Epithelial cell of proximal tubule (primary cell): ENCODE measurements around the gene RGPD8. TPM values are rescaled to one million over a fixed set of nuclear protein-coding genes. Genes with fewer than 3 reads are reported as not detected.
A peak's percentile ranks its signal among the peaks of the same experiment; 100 is the strongest.

ENCODE experiments used
- DNase-seq: peaks from one replicate; pipeline ENCODE4 v3.0.0-alpha.2; 2011; ENCODE audit warnings: low read depth
- H3K4me3 ChIP-seq: 2 replicates; pipeline ENCODE4 v1.5.1; 2011; ENCODE audit warnings: low read depth, mild to moderate bottlenecking, low read length
- total RNA-seq: library from RNA; depleted of rRNA; stranded (reverse); fragments of >200 nt; gene quantifications from 2 replicates; pipeline ENCODE4 v1.2.3, GENCODE V29; 2015
- TF ChIP-seq, protein P1 (sequence below): conservative IDR thresholded peaks from 2 replicates; pipeline ENCODE4 v1.5.1; 2012; ENCODE audit warnings: low read depth, mild to moderate bottlenecking, low read length

The RGPD8 gene
- total RNA-seq, 1 donor from 2014 or later, result 2.4 TPM

- no peak overlapping the region for H3K4me3 ChIP-seq
- DNase-seq, result no peak
- TF ChIP-seq, protein P1, sequence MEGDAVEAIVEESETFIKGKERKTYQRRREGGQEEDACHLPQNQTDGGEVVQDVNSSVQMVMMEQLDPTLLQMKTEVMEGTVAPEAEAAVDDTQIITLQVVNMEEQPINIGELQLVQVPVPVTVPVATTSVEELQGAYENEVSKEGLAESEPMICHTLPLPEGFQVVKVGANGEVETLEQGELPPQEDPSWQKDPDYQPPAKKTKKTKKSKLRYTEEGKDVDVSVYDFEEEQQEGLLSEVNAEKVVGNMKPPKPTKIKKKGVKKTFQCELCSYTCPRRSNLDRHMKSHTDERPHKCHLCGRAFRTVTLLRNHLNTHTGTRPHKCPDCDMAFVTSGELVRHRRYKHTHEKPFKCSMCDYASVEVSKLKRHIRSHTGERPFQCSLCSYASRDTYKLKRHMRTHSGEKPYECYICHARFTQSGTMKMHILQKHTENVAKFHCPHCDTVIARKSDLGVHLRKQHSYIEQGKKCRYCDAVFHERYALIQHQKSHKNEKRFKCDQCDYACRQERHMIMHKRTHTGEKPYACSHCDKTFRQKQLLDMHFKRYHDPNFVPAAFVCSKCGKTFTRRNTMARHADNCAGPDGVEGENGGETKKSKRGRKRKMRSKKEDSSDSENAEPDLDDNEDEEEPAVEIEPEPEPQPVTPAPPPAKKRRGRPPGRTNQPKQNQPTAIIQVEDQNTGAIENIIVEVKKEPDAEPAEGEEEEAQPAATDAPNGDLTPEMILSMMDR, result no peak
Observed at GRCh38 chr2:112340475-112341267, 92.8 kb downstream of the RGPD8 start.

DNA sequence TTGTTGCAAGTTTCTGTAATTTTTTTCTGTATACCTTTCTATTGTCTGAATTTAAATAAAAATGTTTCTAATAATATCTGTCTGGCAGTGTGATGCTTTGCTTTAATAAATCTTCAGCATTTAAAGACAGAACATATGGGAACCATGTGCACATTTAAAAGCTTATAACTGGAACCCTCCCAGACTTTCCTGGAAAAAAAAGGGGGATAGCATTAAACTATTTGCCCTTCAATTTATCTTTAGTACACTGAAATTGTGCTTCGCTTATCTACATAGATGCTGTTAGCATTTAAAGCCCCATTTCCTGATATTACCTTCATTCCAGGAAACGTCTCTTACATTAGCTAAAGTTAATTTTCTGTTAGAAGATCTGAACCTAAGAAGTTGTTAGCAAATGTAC is 93.5 kb downstream of the RGPD8 start:
- DNase-seq, result no peak
- TF ChIP-seq, protein P1, result no peak
- no peak overlapping the region for H3K4me3 ChIP-seq

- peak; percentile 29 for DNase-seq
- no peak overlapping the region for H3K4me3 ChIP-seq
- TF ChIP-seq, protein P1, result no peak
Observed at GRCh38 chr2:112335600-112335999, 97.8 kb downstream of the RGPD8 start.

- TF ChIP-seq, protein P1, result no peak
- no peak overlapping the region for H3K4me3 ChIP-seq
- DNase-seq, result no peak
Observed at GRCh38 chr2:112332123-112332696, 101.2 kb downstream of the RGPD8 start.

DNA sequence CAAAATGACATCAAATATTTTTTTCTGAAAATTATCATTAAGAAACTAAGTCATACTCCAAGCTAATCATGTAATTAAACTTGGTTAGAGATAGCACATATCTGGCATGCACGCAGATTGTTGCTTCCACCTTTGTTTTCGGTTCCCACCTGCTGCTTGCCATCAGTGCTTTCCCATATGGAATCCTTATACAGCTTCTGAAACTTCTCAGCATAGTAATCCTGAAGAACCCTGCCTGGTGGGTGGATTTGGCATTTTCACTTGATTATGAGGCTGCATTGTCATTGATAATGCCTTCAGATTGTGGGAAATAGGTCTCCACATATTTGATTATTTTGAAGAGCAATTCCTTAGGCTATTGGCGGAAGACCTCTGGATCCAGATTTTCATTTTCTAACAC is 110.5 kb downstream of the RGPD8 start:
- no peak overlapping the region for H3K4me3 ChIP-seq
- no peak for DNase-seq
- TF ChIP-seq, protein P1, result no peak

DNA sequence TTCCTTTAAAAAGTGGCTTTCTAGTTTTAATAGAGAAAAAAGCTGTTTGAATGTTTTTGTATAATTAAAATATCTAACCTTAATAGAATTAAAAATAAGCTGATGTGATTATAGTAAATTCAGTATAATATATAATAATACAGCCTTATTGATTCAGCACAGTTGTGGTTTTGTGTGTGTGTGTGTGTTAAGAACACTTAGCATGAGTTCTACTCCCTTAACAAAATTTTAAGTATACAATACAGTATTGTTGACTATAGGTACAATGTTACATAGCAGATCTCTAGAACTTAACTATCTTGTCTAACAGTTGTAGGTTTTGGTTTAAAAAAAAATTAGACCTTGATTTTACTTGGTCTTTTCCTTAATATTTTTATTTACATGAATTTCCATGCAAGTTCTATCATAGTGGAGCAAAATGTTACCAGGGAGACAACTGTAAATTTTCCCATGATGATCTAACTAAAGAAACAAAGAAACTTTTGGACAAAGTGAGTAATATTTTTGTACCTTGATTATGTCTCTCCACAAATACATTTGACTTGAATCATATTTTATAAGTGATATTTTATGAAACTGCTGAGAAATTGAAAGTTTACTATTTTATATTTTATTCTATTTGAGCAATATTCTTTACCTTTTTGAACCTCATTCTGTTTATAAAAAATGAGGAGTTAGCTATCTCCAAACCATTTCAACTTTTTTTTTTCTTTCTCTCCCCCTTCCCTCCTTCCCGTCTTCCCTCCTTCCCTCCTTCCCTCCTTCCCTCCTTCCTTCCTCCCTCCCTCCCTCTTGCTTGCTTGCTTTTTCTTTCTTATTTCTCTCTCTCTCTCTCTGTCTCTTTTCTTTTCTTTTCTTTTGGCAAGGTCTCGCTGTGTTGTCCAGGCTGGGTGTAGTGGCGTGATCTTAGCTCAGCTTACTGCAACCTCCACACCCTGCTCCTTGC is 111.8 kb downstream of the RGPD8 start:
- DNase-seq, result no peak
- H3K4me3 ChIP-seq, result no peak overlapping the region
- TF ChIP-seq, protein P1, result no peak

Other genes with a start within 250 kb of the RGPD8 start
- 3.7 and 4.5 TPM in 2 replicates for gene ZC3H8, start 178.6 kb downstream of the RGPD8 start, total RNA-seq
- gene ZC3H6, start 158.0 kb downstream of the RGPD8 start, total RNA-seq, result 0.94 and 6.7 TPM in 2 replicates
- 42.3 and 60.9 TPM in 2 replicates for gene TTL, start 48.5 kb upstream of the RGPD8 start, total RNA-seq
- gene POLR1B, start 108.8 kb upstream of the RGPD8 start, total RNA-seq, result 9.7 and 26.3 TPM in 2 replicates
- gene CHCHD5, start 151.0 kb upstream of the RGPD8 start, total RNA-seq, result 30.4 and 42.3 TPM in 2 replicates
- 60.1 and 89.7 TPM in 2 replicates for gene SLC20A1, start 212.3 kb upstream of the RGPD8 start, total RNA-seq